Activated CD8-positive, alpha-beta T cell treated with anti-CD3 and anti-CD28 coated beads for 36 hours (primary cell): ENCODE measurements around the gene CDCA8. TPM values are rescaled to one million over a fixed set of nuclear protein-coding genes. Genes with fewer than 3 reads are reported as not detected.

Experiments used
- ATAC-seq: fragments of 200-7000 bp; cut with Tn5 transposase; one replicate; pipeline ENCODE4 v1.10.0; 2021; ENCODE audit warnings: mild to moderate bottlenecking, moderate library complexity
- CTCF ChIA-PET: fragments of 350-600 bp; sonication (Branson Sonifier 250); formaldehyde crosslinking; loops from one replicate; lab custom pipeline; 2021; ENCODE audit warnings: antibody characterized with exemption; lab: Charles Lee
- POLR2A ChIA-PET: fragments of 350-600 bp; sonication (Branson Sonifier 250); formaldehyde crosslinking; loops from one replicate; lab custom pipeline; 2021; ENCODE audit warnings: antibody characterized with exemption; lab: Charles Lee
- DNase-seq: peaks from one replicate; pipeline ENCODE4 v3.0.0-alpha.2; 2020
- H3K27ac Mint-ChIP-seq: one replicate; pipeline ENCODE4 v1.8.0; 2021; ENCODE audit warnings: mild to moderate bottlenecking, mixed read lengths
- H3K27me3 Mint-ChIP-seq: one replicate; pipeline ENCODE4 v1.8.0; 2021; ENCODE audit warnings: mixed read lengths
- H3K36me3 Mint-ChIP-seq: one replicate; pipeline ENCODE4 v1.8.0; 2021; ENCODE audit warnings: low read depth, mixed read lengths
- H3K4me1 Mint-ChIP-seq: one replicate; pipeline ENCODE4 v1.8.0; 2021; ENCODE audit warnings: low read depth, mixed read lengths
- H3K4me3 Mint-ChIP-seq: one replicate; pipeline ENCODE4 v1.8.0; 2021; ENCODE audit warnings: mild to moderate bottlenecking, moderate library complexity, mixed read lengths
- H3K9me3 Mint-ChIP-seq: one replicate; pipeline ENCODE4 v1.8.0; 2021; ENCODE audit warnings: mixed read lengths
- CTCF ChIP-seq: fragments of 200-600 bp; IDR thresholded peaks from one replicate; pipeline ENCODE4 v1.8.0; 2022; ENCODE audit warnings: antibody characterized with exemption, mild to moderate bottlenecking
- intact Hi-C: fragments of 100-400 bp; cut with micrococcal nuclease; formaldehyde crosslinking; loops from one replicate; pipeline ENCODE4 v1.10.0; 2022
- total RNA-seq, 2 experiments: library from RNA; stranded (reverse); gene quantifications; one replicate each; pipeline ENCODE4 v1.2.3, GENCODE V29; 2021

CDCA8 gene
- total RNA-seq, 2 experiments from 2014 or later = 53.7 to 56.0 TPM

GRCh38 chr1:37691497-37692077 lies 729 bp upstream of the CDCA8 start:
- Mint-ChIP-seq H3K36me3 (peaks cover 36% of the 10 kb centered on the region), H3K27ac (peak overlapping the region; percentile 93), H3K4me3 (peak overlapping the region; percentile 98), H3K4me1 (peaks cover 31% of the 10 kb centered on the region), H3K9me3 (no peaks in the 10 kb centered on the region), H3K27me3 (no peaks in the 10 kb centered on the region)
- CTCF ChIA-PET = interaction anchor here (0.6 to 5.3 kb wide), 11 partner anchors 9 to 236 kb away, joined by 3 to 39 read pairs (median 3); partner anchors contain the start of genes C1orf122, GNL2, MTF1 and YRDC
- intact Hi-C loops = loop anchor here (5.0 kb wide), 1 partner anchor 161 kb away; no protein-coding TSS in a partner anchor
- ATAC-seq (peak; percentile 4), DNase-seq (peak; percentile 49)
- POLR2A ChIA-PET = interaction anchor here (0.9 to 2.4 kb wide), 7 partner anchors 15 to 235 kb away, joined by 3 to 10 read pairs (median 5); partner anchors contain the start of genes MTF1 and ZC3H12A
- no peak for TF ChIP-seq CTCF

- Mint-ChIP-seq H3K27ac (peak overlapping the region; percentile 87), H3K9me3 (no peaks in the 10 kb centered on the region), H3K4me1 (peaks cover 31% of the 10 kb centered on the region), H3K27me3 (no peaks in the 10 kb centered on the region), H3K4me3 (peak overlapping the region; percentile 98), H3K36me3 (peaks cover 44% of the 10 kb centered on the region)
- intact Hi-C loops = loop anchor here (5.0 kb wide), 1 partner anchor 159 kb away; no protein-coding TSS in a partner anchor
- no peak for TF ChIP-seq CTCF
- peak; percentile 46 for DNase-seq
- no peak for ATAC-seq
- ChIA-PET CTCF (interaction anchor here (0.9 to 5.3 kb wide), 7 partner anchors 9 to 168 kb away, joined by 3 to 39 read pairs (median 4); partner anchors contain the start of genes C1orf122, MTF1 and YRDC), POLR2A (interaction anchor here (0.6 to 1.7 kb wide), 9 partner anchors 9 to 218 kb away, joined by 3 to 13 read pairs (median 4); partner anchors contain the start of genes C1orf122, MTF1, YRDC and ZC3H12A)
These were observed 489 bp downstream of the CDCA8 start for GRCh38 chr1:37692834-37693175.

DNA sequence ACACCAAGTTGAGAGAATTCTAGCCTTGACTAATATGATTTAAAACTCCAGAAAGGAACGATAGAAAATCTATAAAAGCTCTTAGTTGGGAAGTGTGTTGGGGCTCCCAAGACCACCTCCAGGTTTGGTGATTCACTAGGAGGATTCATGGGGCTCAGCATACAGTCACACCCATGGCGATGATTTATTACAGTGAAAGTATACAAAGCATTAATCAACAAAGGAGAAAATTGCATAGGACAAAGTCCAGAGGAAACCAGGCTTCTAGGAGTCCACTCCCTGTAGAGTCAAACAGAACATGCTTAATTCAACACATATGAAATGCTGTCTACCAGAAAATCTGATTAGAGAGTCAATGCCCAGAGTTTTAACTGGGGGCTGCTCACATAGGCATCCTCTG lies 4.8 kb downstream of the CDCA8 start:
- DNase-seq (no peak), ATAC-seq (no peak)
- Mint-ChIP-seq H3K9me3 (no peaks in the 10 kb centered on the region), H3K4me1 (peaks cover 15% of the 10 kb centered on the region), H3K27ac (no peak overlapping the region), H3K4me3 (no peak overlapping the region), H3K27me3 (no peaks in the 10 kb centered on the region), H3K36me3 (peaks cover 56% of the 10 kb centered on the region)
- intact Hi-C loops = no loop called here
- CTCF ChIA-PET = interaction anchor here (1.1 kb wide), 1 partner anchor 163 kb away, joined by 3 read pairs; the partner anchor contains the start of gene MTF1
- POLR2A ChIA-PET = interaction anchor here (1.1 to 1.3 kb wide), 2 partner anchors 13 to 144 kb away, joined by 3 read pairs; no protein-coding TSS in a partner anchor
- TF ChIP-seq CTCF = no peak

DNA sequence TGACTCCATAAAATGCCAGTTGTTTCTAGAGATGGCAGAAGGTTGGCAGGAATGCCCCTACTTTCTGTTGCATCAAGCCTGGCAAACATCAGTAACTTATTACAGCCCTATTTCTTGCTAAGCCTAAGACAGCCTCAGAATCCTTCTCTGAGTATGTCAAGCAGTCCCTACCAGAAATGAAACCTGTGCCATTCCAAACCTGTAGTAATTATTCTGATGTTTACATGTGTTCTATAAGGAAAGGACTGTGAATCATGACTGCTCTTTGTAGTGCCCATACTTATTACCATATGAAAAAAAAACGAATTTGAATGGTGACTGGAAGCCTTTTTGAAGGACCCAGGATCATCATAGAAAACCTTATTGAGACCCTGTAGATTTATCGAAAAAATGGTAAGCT lies 5.4 kb downstream of the CDCA8 start:
- TF ChIP-seq CTCF = no peak
- no peaks in the 10 kb centered on the region for H3K9me3 Mint-ChIP-seq
- no peak overlapping the region for H3K4me3 Mint-ChIP-seq
- ChIA-PET CTCF (no interaction called here), POLR2A (interaction anchor here (0.7 to 1.1 kb wide), 2 partner anchors 33 to 183 kb away, joined by 3 read pairs; partner anchors contain the start of gene MEAF6)
- no peaks in the 10 kb centered on the region for H3K27me3 Mint-ChIP-seq
- peaks cover 61% of the 10 kb centered on the region for H3K36me3 Mint-ChIP-seq
- no peak for DNase-seq
- H3K27ac Mint-ChIP-seq = no peak overlapping the region
- peaks cover 15% of the 10 kb centered on the region for H3K4me1 Mint-ChIP-seq
- intact Hi-C loops = no loop called here
- no peak for ATAC-seq

DNA sequence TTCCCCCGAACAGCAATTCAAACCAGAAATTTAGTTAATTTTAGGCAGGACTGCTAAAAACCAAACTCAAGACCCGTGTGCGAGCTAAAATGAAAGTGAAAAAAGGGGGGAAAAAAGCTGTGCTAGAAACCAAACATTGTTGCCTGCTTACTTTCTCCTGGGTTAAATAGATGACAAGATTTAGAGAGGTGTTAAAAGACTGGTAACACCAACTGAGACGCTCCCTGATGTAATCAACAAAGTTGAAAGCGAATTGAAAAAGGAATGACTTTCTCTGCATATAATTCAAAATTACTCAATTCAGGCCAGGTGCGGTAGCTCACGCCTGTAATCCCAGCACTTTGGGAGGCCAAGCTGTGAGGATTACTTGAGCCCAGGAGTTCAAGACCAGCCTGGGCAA lies 6.8 kb downstream of the CDCA8 start:
- no peak for ATAC-seq
- CTCF ChIA-PET = interaction anchor here (0.6 to 1.6 kb wide), 3 partner anchors 17 to 108 kb away, joined by 3 to 6 read pairs (median 3); partner anchors contain the start of genes C1orf122 and YRDC
- no peak overlapping the region for H3K4me3 Mint-ChIP-seq
- peaks cover 67% of the 10 kb centered on the region for H3K36me3 Mint-ChIP-seq
- TF ChIP-seq CTCF = no peak
- H3K9me3 Mint-ChIP-seq = no peaks in the 10 kb centered on the region
- no peak for DNase-seq
- intact Hi-C loops = no loop called here
- no peaks in the 10 kb centered on the region for H3K27me3 Mint-ChIP-seq
- H3K4me1 Mint-ChIP-seq = peaks cover 14% of the 10 kb centered on the region
- POLR2A ChIA-PET = interaction anchor here (1.0 kb wide), 1 partner anchor 13 kb away, joined by 3 read pairs; no protein-coding TSS in a partner anchor
- H3K27ac Mint-ChIP-seq = no peak overlapping the region
